Transverse colon (tissue), 4 donors: ENCODE measurements around the gene TCF7L2. TPM values are rescaled to one million over a fixed set of nuclear protein-coding genes. Genes with fewer than 3 reads are reported as not detected.
A peak's percentile ranks its signal among the peaks of the same experiment; 100 is the strongest.

ENCODE experiments used
- DNase-seq: peaks from one replicate; pipeline ENCODE4 v3.0.0-alpha.2; 2019
- H3K27ac ChIP-seq, 4 donors: fragments of 200-600 bp; sonication (generic); 2 replicates each; pipeline ENCODE4 v1.5.1; 2016 to 2018; ENCODE audit warnings: inconsistent platforms in 4 of 4
- H3K27me3 ChIP-seq: fragments of 200-600 bp; sonication (generic); 2 replicates; pipeline ENCODE4 v1.5.1; 2017; ENCODE audit warnings: inconsistent platforms
- H3K36me3 ChIP-seq, 4 donors: fragments of 200-600 bp; sonication (generic); 2 replicates each; pipeline ENCODE4 v1.5.1; 2017 to 2019; ENCODE audit warnings: inconsistent platforms in 4 of 4
- H3K4me1 ChIP-seq, 4 donors: fragments of 200-600 bp; sonication (generic); 2 replicates each; pipeline ENCODE4 v1.5.1; 2017 to 2020; ENCODE audit warnings: inconsistent platforms in 4 of 4
- H3K4me3 ChIP-seq, 4 donors: fragments of 200-600 bp; sonication (generic); 1 replicate in 1 of 4; 2 replicates in 3 of 4; pipeline versions ENCODE4 v1.5.1 to v1.6.1; 2017 to 2019; ENCODE audit warnings: inconsistent platforms in 4 of 4
- H3K9me3 ChIP-seq, 2 donors: fragments of 200-600 bp; sonication (generic); 2 replicates each; pipeline ENCODE4 v1.5.1; 2017 to 2019; ENCODE audit warnings: inconsistent platforms in 2 of 2
- EP300 ChIP-seq: sonication (generic); formaldehyde crosslinking; IDR thresholded peaks from one replicate; pipeline ENCODE4 v1.6.1; 2017; ENCODE audit warnings: antibody characterized with exemption, low read depth
- POLR2A ChIP-seq: fragments of 450-650 bp; IDR thresholded peaks from one replicate; pipeline ENCODE4 v1.6.1; 2016; ENCODE audit warnings: antibody characterized with exemption, mild to moderate bottlenecking, moderate library complexity
- POLR2AphosphoS5 ChIP-seq, 3 donors: sonication (generic); formaldehyde crosslinking; IDR thresholded peaks; one replicate each; pipeline ENCODE4 v1.6.1; 2016; ENCODE audit warnings: antibody characterized with exemption in 3 of 3
- WGBS, 2 donors: methylation state at CpG; one replicate each; pipeline ENCODE4 v1.1.5; 2018; ENCODE audit warnings: low coverage in 1 of 2; 5-methylcytosine and 5-hydroxymethylcytosine counted together
- in situ Hi-C, 4 donors: fragments of 200-750 bp; cut with MboI; loops; one replicate each; pipeline versions ENCODE4 v1.15.0 to v1.15.1; 2017; ENCODE audit warnings: low sequenced_read_pairs in 3 of 4, low pct_ligation_motif_present in 1 of 4, low pct_unique_long_range_greater_than_20kb in 1 of 4
- intact Hi-C: fragments of 100-400 bp; cut with DNase I; formaldehyde crosslinking; loops from one replicate; pipeline ENCODE4 v1.15.1; 2023; ENCODE audit warnings: low total_unique reads
- total RNA-seq, 4 donors: library from RNA; depleted of rRNA; stranded (reverse); fragments of >200 nt; gene quantifications; one replicate each; pipeline ENCODE4 v1.1.0, GENCODE V29; 2016
- TF ChIP-seq, protein P1 (sequence below), 5 experiments: fragments of 200-600 bp in 3 of 5; fragments of 450-650 bp in 2 of 5; sonication (generic) in 3 of 5; IDR thresholded peaks; 1 replicate in 2 of 5; 2 replicates in 3 of 5; pipeline ENCODE4 v1.5.1; 2016 to 2017; ENCODE audit warnings: antibody characterized with exemption in 5 of 5, inconsistent platforms in 3 of 5, mild to moderate bottlenecking in 2 of 5, moderate library complexity in 1 of 5

The TCF7L2 gene
- total RNA-seq, 4 donors from 2014 or later, result 84.6 to 249 (median 137) TPM

DNA sequence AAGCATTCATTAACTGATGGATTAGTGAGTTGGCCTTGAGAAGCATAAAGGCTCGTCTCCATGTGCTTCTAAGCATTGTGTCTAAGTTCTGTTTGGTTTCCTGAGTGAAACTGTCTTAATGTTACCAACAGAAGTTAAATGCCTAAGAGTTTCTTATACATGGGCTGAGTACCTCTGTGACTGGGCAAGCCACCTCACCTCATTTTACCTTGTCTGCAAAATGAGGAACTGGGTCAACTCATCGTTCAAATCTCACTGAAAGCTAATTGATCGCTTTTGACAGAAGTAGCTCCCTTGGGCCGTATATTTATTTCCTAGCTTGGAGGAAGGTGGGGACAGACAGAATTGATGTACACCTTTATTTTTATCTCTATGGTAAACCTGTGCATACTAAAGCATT is 88.9 kb downstream of the TCF7L2 start:
- no peak overlapping the region for H3K27ac ChIP-seq
- H3K4me1 ChIP-seq, result peaks cover 0 to 46% (median 38%) of the 10 kb centered on the region in 4 donors
- TF ChIP-seq, protein P1, sequence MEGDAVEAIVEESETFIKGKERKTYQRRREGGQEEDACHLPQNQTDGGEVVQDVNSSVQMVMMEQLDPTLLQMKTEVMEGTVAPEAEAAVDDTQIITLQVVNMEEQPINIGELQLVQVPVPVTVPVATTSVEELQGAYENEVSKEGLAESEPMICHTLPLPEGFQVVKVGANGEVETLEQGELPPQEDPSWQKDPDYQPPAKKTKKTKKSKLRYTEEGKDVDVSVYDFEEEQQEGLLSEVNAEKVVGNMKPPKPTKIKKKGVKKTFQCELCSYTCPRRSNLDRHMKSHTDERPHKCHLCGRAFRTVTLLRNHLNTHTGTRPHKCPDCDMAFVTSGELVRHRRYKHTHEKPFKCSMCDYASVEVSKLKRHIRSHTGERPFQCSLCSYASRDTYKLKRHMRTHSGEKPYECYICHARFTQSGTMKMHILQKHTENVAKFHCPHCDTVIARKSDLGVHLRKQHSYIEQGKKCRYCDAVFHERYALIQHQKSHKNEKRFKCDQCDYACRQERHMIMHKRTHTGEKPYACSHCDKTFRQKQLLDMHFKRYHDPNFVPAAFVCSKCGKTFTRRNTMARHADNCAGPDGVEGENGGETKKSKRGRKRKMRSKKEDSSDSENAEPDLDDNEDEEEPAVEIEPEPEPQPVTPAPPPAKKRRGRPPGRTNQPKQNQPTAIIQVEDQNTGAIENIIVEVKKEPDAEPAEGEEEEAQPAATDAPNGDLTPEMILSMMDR (IDR thresholded peaks at IDR 0.05), result no peak
- TF ChIP-seq POLR2A, result no peak
- intact Hi-C loops, result no loop called here
- no peaks in the 10 kb centered on the region for H3K27me3 ChIP-seq
- DNase-seq, result no peak
- peaks cover 0 to 4% (median 0%) of the 10 kb centered on the region in 4 donors for H3K36me3 ChIP-seq
- no peak overlapping the region for H3K4me3 ChIP-seq
- no peaks in the 10 kb centered on the region for H3K9me3 ChIP-seq
- in situ Hi-C loops, result no loop called here
- WGBS, 2 donors, result 83 to 88% methylated on average over 4 of the region's 4 CpGs

GRCh38 chr10:113041324-113041723 is 91.3 kb downstream of the TCF7L2 start:
- Histone ChIP-seq H3K27ac (no peak overlapping the region), H3K4me1 (peaks cover 0 to 28% (median 23%) of the 10 kb centered on the region in 4 donors), H3K4me3 (no peak overlapping the region), H3K9me3 (no peaks in the 10 kb centered on the region), H3K27me3 (no peaks in the 10 kb centered on the region), H3K36me3 (peaks cover 0 to 4% (median 0%) of the 10 kb centered on the region in 4 donors)
- TF ChIP-seq EP300 (no peak), POLR2A (no peak), POLR2AphosphoS5 (IDR thresholded peaks at IDR 0.05) (no peak)
- TF ChIP-seq, protein P1 (IDR thresholded peaks at IDR 0.05), result no peak
- 89 to 100% methylated on average over 1 of the region's 1 CpG for WGBS, 2 donors
- intact Hi-C loops (no loop called here), in situ Hi-C loops (no loop called here)
- no peak for DNase-seq

GRCh38 chr10:113041841-113042750 is 92.0 kb downstream of the TCF7L2 start:
- Histone ChIP-seq H3K9me3 (no peaks in the 10 kb centered on the region), H3K4me3 (no peak overlapping the region), H3K27me3 (no peaks in the 10 kb centered on the region), H3K27ac (peak overlapping the region in 1 of 4 donors; percentile 12), H3K4me1 (peaks cover 0 to 25% (median 18%) of the 10 kb centered on the region in 4 donors), H3K36me3 (peaks cover 0 to 4% (median 0%) of the 10 kb centered on the region in 4 donors)
- 63 to 72% methylated on average over 4 to 5 of the region's 5 CpGs for WGBS, 2 donors
- in situ Hi-C loops (no loop called here), intact Hi-C loops (no loop called here)
- no peak for TF ChIP-seq POLR2AphosphoS5 (IDR thresholded peaks at IDR 0.05)
- no peak for TF ChIP-seq EP300
- TF ChIP-seq, protein P1 (IDR thresholded peaks at IDR 0.05), result no peak
- TF ChIP-seq POLR2A, result no peak
- DNase-seq, result no peak

GRCh38 chr10:113042868-113043267 is 92.8 kb downstream of the TCF7L2 start:
- H3K4me3 ChIP-seq, result no peak overlapping the region
- no peak for TF ChIP-seq POLR2AphosphoS5 (IDR thresholded peaks at IDR 0.05)
- TF ChIP-seq, protein P1 (IDR thresholded peaks at IDR 0.05), result no peak
- no peak for TF ChIP-seq EP300
- no peak for TF ChIP-seq POLR2A
- no peak for DNase-seq
- no peaks in the 10 kb centered on the region for H3K27me3 ChIP-seq
- WGBS, 2 donors, result 78 to 91% methylated on average over 7 of the region's 7 CpGs
- in situ Hi-C loops, result no loop called here
- peaks cover 0 to 4% (median 0%) of the 10 kb centered on the region in 4 donors for H3K36me3 ChIP-seq
- H3K27ac ChIP-seq, result peak overlapping the region in 1 of 4 donors; percentile 12
- intact Hi-C loops, result no loop called here
- no peaks in the 10 kb centered on the region for H3K9me3 ChIP-seq
- H3K4me1 ChIP-seq, result peaks cover 7 to 30% (median 19%) of the 10 kb centered on the region in 4 donors
